GOT3 (cell line): ENCODE data around the gene MSLN.

ENCODE experiments used
- DNase-seq: peaks from one replicate; lab custom pipeline; 2025; ENCODE audit warnings: mixed read lengths; lab: John Stamatoyannopoulos, UW

Gene MSLN

DNA sequence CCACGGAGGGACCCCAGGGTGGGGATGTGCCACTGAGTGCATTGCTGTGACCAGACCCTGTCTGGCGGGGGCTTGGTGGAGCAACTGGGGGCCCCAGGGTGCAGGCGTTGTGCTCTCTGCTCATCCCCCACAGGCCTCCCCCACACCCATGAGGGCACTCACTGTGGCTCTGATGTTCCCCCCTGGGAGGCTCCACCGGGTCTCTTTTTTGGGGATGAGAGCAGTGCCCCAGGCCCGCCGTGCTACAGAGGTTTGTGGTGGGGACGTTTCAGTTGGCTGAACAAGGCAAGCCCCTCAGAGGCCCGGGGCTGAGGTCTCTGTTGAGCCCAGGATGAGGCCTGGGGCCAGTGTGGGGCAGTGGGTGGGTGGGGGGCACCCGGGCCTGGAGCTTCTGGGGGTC lies 36.8 kb upstream of the MSLN start:
- DNase-seq, result no peak

DNA sequence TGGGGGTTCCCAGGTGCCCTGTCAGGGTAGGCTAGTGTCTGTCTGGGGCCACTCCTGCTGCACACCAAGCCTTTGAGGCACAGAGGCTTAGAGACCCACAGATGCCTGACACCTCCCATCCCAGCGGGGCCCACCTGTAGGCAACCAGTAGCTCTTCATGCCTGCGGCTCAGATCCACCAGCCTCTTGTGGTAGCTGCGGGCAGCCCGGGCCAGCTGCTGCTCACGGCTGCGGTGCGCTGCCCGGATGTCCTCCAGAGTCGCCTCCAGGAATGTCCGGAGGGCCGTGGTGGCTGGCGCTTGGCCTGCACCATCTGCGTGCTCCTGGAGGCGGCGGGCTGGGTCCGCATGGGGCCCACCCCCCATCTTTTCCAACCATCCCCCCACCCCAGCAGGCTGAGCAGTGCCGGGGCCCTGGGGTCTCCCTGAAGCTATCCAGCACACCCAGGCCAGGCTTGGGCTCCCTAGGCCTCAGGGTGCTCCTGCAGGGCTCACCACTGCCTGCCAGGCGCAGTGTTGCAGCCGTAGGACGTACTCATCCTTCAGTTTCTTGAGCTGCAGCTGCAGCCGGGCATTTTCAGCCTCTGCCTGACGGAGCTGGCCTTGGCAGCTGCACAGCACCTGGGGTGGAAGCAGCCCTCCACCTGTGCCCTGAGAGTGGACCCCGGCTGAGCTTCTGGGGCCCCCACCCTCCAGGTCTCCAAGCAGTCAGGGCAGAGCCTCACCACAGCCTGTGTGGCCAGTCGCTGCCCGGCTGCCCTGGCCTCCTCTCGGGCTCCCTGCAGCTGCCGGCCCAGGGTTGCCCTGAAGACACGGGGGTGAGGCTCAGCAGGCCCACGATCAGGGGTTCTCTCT lies 36.1 kb upstream of the MSLN start:
- DNase-seq, result no peak

DNA sequence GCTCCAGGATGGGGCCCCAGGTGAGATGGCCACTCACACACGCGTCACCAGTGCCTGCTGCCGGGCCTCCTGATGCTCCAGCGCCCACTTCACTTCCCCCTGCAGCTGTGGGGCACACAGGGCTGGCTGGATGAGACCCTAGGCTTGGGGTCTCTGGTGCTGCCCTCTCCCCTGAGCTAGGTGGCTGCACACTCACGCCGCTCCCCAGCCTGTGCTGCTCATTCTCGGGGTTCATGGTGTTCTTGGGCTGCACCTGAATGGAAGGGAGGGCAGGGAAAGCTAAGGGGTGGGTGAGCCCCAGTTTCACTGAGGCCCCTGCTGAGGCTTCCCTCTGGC lies 35.5 kb upstream of the MSLN start:
- DNase-seq, result no peak

DNA sequence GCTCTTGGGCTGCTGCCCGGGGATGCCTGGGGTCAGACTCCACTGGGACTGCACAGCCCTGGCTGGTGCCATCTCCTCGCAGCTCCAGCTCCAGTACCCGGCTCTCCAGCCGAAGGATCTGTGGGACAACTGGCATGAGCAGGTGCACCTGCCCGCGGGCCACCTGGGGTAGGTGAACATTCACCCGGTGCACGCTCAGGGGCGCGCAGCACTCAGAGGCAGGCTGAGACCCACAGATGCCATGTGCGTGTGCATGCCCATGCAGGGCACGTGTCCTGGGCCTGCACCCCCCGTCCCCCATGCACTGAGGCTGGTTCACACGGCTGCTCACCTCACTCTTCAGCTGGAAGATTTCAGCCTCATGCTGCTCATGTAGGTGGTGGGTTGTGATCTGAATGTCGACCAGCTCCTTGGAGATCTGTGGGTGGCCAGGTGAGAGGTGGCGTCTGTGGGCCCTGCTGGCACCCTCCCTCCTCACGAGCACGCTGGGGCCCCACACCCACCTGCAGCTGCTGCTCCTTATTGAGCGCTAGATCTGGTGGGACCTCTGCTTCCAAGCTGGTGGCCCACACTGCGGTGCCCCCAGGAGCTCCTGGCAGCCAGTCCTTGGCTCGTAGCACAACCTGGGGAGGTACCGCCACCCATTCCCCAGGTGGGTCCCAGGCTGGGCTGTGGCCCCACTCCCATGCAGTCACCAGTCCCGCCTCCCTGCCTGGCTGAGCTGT lies 34.9 kb upstream of the MSLN start:
- no peak for DNase-seq

DNA sequence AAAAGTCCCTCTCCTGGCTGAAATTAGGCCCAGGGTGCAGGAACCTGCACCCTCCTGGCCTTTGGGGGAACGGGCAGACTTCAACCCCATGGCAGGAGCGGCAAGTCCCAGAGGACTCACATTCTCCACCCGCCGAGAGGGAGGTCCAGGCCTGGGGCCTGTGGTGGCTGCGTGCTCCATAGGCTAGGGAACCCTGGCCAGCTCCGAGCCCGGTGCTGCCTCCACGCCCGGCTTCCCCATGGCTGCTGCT lies 34.4 kb upstream of the MSLN start:
- no peak for DNase-seq

DNA sequence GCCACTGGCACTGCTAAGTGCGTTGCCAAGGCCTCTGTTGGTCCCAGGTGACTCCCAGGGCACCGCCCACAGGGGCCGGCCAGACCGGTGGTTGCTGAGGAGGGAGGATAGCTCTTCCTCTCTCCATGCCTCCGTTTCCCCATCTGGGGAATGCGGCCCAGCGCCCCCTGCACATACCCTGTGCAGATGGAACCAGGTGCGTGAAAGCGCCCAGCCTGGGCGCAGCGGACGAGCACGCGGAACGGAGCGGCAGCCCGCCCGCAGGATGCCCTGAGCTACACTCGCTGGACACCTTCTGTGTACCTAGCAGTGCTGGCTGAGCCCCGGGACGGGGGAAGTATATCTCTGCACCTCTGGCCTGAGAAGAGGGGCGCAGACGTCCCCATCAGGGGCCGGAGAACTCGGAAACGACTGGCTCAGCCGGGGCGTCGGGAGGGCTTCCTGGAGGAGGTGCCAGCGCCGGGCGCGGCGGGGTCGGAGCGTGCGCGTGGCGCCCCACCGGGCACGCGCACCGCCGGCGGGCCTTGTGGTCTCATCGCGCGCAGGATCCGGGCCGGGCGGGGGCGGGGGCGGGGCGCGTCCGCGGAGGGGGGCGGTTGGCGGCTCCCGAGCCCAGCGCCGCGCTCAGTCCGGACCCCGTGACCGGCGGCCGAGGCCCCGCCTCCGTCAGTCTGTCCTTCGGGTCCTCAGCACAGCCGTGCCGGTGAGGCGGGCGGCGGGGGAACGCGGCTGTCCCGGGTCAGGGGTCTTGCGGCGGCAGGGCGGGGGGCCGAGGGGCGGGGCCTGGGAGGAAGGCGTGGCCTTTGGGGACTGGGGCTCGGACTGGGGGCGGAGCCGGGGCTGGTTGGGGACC lies 33.9 kb upstream of the MSLN start, which contains the start of the genes CCDC78 and HAGHL:
TSS of gene CCDC78 (minus strand) at position 6 of the 853 bp plus-strand sequence. CDS start 76 bp downstream, outside the sequence.
TSS of gene HAGHL (plus strand) at position 669 of the 853 bp plus-strand sequence. CDS start 404 bp downstream, outside the sequence.
- no peak for DNase-seq

DNA sequence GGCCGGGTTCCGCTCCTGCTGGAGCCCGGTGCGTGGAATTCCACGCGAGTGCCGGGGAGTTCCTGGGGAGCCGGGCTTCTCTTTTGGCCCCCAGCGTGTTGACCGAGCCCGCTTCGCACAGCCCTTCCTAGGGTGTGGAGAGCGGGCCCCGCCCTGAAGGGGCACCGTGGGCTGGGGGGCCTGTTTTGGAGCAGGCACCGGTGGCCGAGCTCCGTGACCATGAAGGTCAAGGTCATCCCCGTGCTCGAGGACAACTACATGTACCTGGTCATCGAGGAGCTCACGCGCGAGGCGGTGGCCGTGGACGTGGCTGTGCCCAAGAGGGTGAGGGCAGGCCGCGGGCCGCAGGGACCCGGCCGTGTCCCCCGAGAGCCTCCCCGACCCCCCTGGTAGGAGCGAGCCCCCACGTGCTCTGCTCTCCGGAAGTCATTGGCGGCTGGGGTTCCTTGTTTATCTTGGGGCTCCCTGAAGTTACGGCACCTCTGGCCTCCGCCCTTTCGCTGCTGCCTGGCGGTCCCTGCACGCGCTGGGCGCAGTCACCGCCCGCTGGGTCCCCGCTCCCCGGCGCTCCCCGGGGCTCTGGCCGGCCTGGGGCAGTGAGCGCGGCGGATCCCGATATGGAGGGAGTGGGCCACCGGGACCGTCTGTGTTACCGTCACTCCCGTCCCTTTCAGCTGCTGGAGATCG lies 33.1 kb upstream of the MSLN start:
- DNase-seq, result no peak

DNA sequence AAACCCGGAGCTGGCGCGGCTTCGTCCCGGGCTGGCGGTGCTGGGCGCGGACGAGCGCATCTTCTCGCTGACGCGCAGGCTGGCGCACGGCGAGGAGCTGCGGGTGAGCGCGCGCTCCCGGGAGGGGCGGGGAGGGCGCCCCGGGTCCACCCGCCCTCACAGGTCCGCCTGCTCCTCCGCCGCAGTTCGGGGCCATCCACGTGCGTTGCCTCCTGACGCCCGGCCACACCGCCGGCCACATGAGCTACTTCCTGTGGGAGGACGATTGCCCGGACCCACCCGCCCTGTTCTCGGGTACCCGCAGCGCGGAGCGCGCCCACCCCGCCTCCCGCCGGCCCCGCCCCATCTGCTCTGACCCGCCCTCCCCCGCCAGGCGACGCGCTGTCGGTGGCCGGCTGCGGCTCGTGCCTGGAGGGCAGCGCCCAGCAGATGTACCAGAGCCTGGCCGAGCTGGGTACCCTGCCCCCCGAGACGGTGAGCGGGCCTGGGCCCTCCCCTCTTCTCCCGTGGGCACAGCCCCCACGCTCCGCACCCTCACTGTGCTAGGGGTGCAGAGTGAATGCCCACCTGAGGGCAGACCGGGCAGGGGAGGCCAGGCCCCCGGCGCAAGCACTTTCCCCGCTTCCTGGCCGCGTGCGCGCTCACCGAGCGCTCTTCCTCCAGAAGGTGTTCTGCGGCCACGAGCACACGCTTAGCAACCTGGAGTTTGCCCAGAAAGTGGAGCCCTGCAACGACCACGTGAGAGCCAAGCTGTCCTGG lies 32.2 kb upstream of the MSLN start:
- DNase-seq, result no peak

DNA sequence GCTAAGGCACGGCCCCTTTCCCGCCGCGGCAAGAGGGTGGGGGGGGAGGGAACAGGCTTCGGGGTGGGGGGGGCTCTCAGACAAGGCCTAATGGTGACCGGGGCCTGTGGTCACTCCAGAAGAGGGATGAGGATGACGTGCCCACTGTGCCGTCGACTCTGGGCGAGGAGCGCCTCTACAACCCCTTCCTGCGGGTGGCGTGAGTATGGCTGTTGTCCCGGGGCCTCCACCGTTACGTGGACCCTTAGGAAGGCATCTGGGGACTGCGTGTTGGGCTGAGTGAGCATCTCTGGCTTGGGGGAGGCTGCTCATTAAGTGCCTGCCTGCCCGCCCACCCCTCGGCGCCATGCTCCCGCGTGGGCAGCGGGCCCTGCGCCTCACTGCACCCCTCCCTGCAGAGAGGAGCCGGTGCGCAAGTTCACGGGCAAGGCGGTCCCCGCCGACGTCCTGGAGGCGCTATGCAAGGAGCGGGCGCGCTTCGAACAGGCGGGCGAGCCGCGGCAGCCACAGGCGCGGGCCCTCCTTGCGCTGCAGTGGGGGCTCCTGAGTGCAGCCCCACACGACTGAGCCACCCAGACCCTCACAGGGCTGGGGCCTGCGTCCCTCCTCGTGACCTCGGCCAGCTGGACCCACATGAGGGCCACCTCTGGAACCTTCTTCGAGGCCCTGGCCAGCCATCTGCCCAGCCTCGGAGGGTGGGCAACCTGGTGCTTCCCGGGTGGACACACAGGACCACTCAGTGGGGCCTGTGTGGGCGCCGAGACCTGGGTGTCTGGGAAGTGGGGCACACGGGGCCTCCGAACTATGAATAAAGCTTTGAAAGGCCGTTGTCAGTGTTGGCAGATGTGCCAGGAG lies 31.4 kb upstream of the MSLN start:
- DNase-seq, result no peak

DNA sequence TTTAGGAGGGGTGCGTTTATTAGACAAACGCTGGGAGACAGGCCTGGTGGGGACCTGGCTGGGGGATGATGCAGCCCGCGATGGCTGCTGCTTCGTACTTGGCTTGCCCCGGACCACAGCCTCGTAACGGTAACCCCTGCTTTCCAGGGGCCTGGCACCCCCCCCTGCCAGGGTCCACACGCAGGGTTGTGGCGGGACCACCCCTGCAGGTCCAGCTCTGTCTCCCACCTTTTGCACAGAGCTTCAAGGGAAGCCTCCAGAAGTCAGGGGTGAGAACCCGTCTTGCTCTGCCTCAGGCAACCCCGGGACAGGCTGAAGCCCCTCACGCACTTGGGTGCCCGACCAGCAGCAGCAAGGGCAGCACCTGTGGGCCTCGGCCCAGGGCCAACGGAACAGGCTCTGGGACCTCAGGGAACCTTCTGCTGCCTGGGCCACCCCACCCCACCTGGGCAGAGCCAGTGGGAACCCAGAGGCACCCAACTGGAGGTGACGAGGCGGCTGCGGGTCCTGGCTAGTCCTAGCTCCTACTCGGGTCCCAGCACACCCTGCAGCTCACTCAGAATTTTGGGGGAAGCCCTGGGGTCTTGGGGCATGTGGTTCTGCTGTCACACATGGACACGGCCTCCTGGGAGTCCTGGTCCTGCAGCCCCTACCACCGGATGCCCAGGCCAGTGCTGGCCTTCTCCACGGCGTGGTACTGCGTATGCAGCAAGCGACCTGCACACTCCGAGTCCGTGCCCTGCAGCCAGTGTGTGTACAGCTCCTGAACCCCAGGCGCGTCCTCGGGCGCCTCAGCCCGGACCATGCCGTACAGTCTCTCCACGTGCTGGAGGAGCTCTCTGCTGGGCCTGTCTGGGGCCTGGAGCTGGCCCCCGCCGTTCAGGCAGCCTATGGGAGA lies 30.5 kb upstream of the MSLN start:
- no peak for DNase-seq

DNA sequence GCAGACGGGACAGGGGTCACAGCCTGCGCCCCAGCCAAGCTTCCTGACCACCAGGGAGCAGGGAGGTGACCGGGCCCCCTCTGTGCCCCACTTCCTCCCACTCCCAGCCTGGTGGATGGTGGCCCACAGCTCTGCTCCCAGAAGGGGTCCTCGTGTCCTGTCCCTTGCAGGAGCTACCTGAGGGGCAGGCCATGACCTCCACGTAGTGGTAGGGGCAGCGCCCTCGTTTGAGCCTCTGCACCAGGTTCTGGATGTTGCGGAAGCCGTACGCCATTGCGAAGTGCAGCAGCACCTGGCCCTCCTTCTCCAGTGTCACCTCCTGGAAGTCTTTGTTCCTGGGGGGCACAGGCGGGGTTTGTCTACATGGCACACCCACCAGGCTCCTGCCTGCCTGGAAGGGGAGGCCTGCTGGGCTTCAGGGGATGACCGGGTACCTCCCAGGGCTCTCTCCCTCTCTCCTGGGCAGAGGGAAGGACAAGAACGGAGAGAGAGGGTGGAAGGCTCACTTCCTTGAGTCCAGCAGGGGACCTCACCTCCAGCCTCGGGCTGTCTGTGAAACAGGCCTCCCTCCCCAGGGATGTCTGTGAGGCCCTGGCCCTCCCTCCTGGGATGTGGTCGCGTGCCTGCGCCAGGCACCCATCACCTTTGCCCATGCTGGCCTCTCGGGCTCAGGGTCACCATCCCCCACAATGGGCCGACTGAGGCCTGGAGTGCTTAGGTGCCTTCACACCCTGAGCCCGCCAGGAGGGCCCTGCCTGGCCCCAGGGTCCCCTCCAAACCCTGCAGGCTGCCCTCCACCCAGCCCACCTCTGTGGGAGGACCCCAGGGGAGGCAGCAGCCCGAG lies 29.6 kb upstream of the MSLN start:
- DNase-seq, result no peak

DNA sequence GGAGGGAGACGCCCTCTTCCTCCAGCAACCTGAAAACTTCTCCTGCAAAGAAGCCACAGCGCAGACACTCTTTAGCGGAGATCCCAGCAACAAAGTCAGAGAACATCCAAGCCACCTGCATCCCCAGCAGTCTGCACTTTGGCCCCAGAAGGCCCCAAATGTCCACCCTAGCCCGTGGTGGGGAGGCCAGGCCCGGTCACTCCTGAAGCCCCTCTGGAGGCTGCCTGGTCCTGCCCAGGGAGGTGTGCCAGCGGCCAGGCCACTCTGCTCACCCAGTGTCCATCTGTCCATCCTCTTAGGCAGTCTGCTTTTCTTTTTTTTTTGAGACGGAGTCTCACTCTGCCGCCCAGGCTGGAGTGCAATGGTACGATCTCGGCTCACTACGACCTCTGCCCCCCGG lies 28.2 kb upstream of the MSLN start:
- no peak for DNase-seq

DNA sequence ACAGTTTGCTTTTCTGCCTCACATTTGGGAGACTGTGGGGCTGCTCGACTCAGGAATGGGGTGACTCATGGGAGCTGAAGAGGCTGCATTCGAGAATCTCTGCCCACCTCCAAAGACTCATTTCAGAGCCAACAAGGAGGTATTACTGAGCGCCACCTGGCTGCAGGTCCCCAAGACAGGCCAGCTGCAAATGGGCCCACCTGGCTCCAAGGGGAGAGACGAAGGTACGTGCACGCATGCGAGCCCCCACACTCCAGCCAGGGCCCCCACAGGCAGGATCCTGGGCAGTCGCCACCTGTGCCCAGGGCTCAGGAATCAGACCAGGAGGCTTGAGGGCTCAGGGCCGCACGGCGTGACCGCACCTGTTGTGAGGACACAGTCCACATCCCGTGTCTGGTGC lies 27.6 kb upstream of the MSLN start:
- no peak for DNase-seq

DNA sequence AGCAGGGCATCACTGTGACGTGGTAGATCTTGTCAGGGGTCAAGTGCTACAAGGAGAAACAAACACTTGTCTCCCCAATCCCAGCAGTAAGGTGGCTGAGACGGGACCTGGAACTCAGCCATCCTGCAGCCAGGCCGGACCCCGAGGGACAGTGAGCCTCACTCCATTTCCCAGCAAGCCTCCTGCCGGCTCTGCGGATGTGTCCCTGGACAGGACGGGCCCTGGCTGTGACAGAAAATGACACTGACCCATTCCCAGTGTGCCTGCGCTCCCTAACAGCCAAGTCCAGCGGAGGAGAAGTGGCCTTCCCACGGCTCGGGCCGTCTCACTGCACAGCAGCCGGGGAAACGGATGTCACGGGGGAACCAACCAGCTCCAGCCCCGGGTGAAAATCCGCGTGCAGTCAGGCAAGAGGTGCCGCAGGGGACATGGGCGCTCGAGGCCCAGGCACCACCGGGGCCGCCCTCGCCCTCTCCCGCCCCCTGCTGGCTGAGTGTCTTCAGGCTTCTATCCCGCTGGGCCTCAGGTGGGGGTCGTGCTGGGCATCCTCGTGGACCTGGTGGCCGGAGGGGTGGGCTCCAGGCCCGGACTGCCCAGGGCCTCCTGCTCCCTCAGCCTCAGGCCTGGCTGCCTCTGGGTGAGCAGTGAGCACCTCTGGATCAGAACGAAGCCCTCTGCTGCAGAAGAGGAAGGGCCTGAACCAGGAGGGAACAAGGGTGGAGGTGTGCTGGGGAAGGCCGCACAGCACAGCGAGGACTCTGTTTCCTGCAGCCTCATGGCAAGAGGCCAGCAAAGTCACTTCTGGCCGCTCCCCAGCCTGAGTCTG lies 26.9 kb upstream of the MSLN start:
- no peak for DNase-seq

DNA sequence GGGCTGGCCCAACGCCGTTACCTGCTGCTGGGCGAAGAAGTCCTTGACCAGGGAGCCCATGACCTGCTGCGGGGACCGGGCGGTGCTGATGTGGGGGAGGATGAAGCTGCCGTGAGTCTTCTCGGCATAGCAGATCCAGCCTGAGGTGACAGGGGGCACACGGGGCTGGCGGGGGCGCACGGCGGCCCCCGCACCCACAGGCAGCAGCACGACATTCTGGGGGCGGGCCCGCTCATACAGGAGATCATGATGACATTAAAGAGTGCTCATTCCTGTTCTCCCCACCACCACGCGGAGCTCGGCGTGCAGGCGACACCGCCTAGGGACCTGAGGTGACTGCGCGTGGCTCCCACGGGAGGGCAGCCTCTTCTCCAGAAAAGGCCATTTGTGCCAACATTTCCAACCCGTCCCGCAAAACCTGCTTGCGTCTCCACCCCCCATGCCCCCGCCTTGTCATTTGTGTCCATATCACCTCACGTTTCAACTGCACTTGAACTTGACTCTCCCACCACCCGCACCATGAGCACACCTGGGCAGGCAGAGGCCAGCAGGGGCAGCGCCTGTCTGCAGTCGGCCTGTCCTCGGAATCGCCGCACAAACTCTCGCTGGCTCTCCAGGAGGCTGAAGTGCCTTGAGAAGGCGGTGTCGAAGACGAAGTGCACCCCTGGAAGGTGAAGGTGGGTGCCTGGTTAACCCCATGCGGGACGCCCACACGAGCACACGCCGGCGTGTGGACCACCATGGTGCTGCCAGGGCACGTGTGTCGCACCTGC lies 26.1 kb upstream of the MSLN start:
- DNase-seq, result no peak

DNA sequence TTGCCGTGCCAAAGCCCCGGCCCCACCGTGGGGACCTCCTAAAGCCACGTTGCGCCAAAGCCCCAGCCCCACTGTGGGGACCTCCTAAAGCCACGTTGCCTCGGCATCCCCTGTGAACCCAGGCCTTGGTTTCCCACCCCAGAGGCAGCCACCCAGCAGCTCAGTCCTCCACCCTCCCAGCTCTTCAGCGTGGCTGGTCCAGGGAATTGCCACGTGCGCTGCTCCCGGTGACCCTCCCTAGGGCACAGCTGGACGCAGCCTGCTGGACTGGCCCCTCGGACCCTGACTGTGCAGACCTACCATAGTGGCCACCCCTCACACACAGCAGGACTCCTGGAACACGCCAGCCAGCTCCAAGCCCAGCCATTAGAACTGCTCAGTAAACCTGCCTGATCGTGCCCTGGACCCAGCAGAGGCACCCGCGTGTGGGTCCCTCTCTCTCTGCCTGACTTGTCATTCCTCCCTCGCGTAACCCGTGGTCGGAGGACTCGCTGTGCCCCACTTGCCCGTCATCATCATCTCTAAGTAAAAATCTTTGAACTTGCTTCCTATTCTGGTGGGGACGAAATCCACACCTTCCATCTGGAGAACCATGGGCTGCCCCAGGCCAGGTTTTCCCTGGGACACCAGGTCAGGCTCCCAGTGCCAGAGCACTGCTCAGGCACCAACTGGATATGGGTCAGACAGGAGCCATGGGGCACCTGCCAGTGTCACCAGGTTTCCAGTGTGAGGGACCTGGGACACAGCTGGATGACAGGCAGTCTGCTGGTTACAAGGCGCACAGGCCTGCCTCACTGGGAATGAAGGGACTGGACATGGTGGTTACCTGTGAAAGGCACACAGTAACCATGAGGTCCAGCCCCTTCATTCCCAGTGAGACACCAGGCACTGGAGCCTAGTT lies 25.3 kb upstream of the MSLN start:
- DNase-seq, result no peak
